8988T (cell line): Measurements from ENCODE around the gene PRDX4.
"Not testable (repeated sequence)": the region's sequence is repeated elsewhere in the genome, so short reads cannot be mapped to it uniquely, and the experiment has no call there.

Experiments
- DNase-seq: peaks from one replicate; pipeline ENCODE4 v3.0.0; 2011

The PRDX4 gene

GRCh38 chrX:23667239-23668177 lies at the start of gene PRDX4:
TSS of gene PRDX4 (plus strand) at chrX:23667493. CDS start at chrX:23667571, 78 bp downstream.
- DNase-seq, result peak; percentile 49

GRCh38 chrX:23621621-23622265 lies 45.5 kb upstream of the PRDX4 start:
- DNase-seq, result no peak

- no peak for DNase-seq
Measured at GRCh38 chrX:23623797-23624196, 43.5 kb upstream of the PRDX4 start.

- no peak for DNase-seq
Measured at GRCh38 chrX:23626651-23627050, 40.6 kb upstream of the PRDX4 start.

- no peak for DNase-seq
Measured at GRCh38 chrX:23628131-23628530, 39.2 kb upstream of the PRDX4 start.

GRCh38 chrX:23631136-23631535 lies 36.2 kb upstream of the PRDX4 start:
- DNase-seq, result no peak

GRCh38 chrX:23633834-23634580 lies 33.3 kb upstream of the PRDX4 start:
- DNase-seq, result no peak

GRCh38 chrX:23637187-23637586 lies 30.1 kb upstream of the PRDX4 start:
- DNase-seq, result no peak

- no peak for DNase-seq
Measured at GRCh38 chrX:23643020-23643419, 24.3 kb upstream of the PRDX4 start.

- DNase-seq, result no peak
Measured at GRCh38 chrX:23644744-23645143, 22.5 kb upstream of the PRDX4 start.

- no peak for DNase-seq
Measured at GRCh38 chrX:23656091-23656490, 11.2 kb upstream of the PRDX4 start.

GRCh38 chrX:23656684-23657083 lies 10.6 kb upstream of the PRDX4 start:
- no peak for DNase-seq

- no peak for DNase-seq
Measured at GRCh38 chrX:23659339-23659738, 8.0 kb upstream of the PRDX4 start.

GRCh38 chrX:23660083-23660765 lies 7.1 kb upstream of the PRDX4 start:
- DNase-seq, result not testable (repeated sequence)

- DNase-seq, result no peak
Measured at GRCh38 chrX:23660766-23661132, 6.5 kb upstream of the PRDX4 start.

- no peak for DNase-seq
Measured at GRCh38 chrX:23661671-23662070, 5.6 kb upstream of the PRDX4 start.

GRCh38 chrX:23662187-23662586 lies 5.1 kb upstream of the PRDX4 start:
- no peak for DNase-seq

- DNase-seq, result no peak
Measured at GRCh38 chrX:23662853-23663252, 4.4 kb upstream of the PRDX4 start.

GRCh38 chrX:23664496-23664895 lies 2.8 kb upstream of the PRDX4 start:
- no peak for DNase-seq

- no peak for DNase-seq
Measured at GRCh38 chrX:23666282-23666681, 1.0 kb upstream of the PRDX4 start.

GRCh38 chrX:23668335-23668734 lies 1.0 kb downstream of the PRDX4 start:
- DNase-seq, result no peak

GRCh38 chrX:23670528-23670927 lies 3.2 kb downstream of the PRDX4 start:
- DNase-seq, result no peak

- no peak for DNase-seq
Measured at GRCh38 chrX:23673108-23673507, 5.8 kb downstream of the PRDX4 start.
